ENCODE data around the gene MEIS2. TPM values are rescaled to one million over a fixed set of nuclear protein-coding genes. Genes with fewer than 3 reads are reported as not detected.

Gene MEIS2
- total RNA-seq, 1 experiment from 2014 or later: 9.3 TPM

- Histone ChIP-seq H3K4me3 (ENCODE audit: low read depth, low read length, poor library complexity, severe bottlenecking) (no peak overlapping the region), H3K4me1 (ENCODE audit: insufficient read depth, low read length, poor library complexity, severe bottlenecking) (no peaks in the 10 kb centered on the region), H3K9me3 (ENCODE audit: low read depth, low read length, poor library complexity, severe bottlenecking) (no peaks in the 10 kb centered on the region), H3K27ac (ENCODE audit: low read depth, low read length, poor library complexity, severe bottlenecking) (no peak overlapping the region), H3K36me3 (ENCODE audit: insufficient read depth, low read length, poor library complexity, severe bottlenecking) (no peaks in the 10 kb centered on the region), H3K27me3 (replicated peaks; ENCODE audit: insufficient read depth, low read depth, low read length, poor library complexity) (no peaks in the 10 kb centered on the region)
- POLR2A ChIA-PET (ENCODE audit: low non-redundant PET): interaction anchor here (0.6 kb wide), 1 partner anchor 85 kb away, joined by 4 read pairs; no protein-coding TSS in a partner anchor
- no TSS peak for BruUV-seq (replicated peaks)
- CTCF ChIA-PET: no interaction called here
- DNase-seq (ENCODE audit: low spot score): no peak
- TF ChIP-seq, protein P1, sequence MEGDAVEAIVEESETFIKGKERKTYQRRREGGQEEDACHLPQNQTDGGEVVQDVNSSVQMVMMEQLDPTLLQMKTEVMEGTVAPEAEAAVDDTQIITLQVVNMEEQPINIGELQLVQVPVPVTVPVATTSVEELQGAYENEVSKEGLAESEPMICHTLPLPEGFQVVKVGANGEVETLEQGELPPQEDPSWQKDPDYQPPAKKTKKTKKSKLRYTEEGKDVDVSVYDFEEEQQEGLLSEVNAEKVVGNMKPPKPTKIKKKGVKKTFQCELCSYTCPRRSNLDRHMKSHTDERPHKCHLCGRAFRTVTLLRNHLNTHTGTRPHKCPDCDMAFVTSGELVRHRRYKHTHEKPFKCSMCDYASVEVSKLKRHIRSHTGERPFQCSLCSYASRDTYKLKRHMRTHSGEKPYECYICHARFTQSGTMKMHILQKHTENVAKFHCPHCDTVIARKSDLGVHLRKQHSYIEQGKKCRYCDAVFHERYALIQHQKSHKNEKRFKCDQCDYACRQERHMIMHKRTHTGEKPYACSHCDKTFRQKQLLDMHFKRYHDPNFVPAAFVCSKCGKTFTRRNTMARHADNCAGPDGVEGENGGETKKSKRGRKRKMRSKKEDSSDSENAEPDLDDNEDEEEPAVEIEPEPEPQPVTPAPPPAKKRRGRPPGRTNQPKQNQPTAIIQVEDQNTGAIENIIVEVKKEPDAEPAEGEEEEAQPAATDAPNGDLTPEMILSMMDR (conservative IDR thresholded peaks at IDR 0.05; ENCODE audit: low read depth, low read length): no peak
- TF ChIP-seq EZH2 (IDR thresholded peaks at IDR 0.05; ENCODE audit: borderline replicate concordance, low read depth, low read length, poor library complexity, severe bottlenecking): no peak
- intact Hi-C loops (cut with micrococcal nuclease; ENCODE audit: unreplicated experiment): no loop called here
Observed at GRCh38 chr15:36996538-36997181, 103.7 kb downstream of the MEIS2 start.

DNA sequence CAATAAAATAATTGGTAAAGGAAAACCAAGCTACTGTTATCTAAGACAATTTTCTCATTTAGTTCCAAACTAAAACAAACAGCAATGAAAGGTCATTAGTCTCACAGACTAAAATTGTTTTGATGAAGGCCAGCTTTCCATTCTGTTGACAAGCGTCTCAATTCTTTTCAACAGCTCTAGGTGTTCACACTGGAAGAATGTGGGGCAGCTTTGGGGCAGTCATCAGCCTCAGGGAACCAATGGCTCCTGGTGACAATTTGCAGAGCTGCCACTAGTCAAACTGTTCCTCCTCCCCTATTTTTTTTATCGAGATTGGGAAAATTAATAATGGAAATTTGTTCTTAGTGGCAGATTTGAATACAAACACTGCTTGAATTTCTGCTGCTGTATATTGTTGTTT lies 104.2 kb downstream of the MEIS2 start:
- no peaks in the 10 kb centered on the region for H3K4me1 ChIP-seq (ENCODE audit: insufficient read depth, low read length, poor library complexity, severe bottlenecking)
- intact Hi-C loops (cut with micrococcal nuclease; ENCODE audit: unreplicated experiment): no loop called here
- no peaks in the 10 kb centered on the region for H3K27me3 ChIP-seq (replicated peaks; ENCODE audit: insufficient read depth, low read depth, low read length, poor library complexity)
- no peaks in the 10 kb centered on the region for H3K9me3 ChIP-seq (ENCODE audit: low read depth, low read length, poor library complexity, severe bottlenecking)
- TF ChIP-seq, protein P1 (conservative IDR thresholded peaks at IDR 0.05; ENCODE audit: low read depth, low read length): no peak
- no peak for TF ChIP-seq EZH2 (IDR thresholded peaks at IDR 0.05; ENCODE audit: borderline replicate concordance, low read depth, low read length, poor library complexity, severe bottlenecking)
- CTCF ChIA-PET: no interaction called here
- no peak overlapping the region for H3K27ac ChIP-seq (ENCODE audit: low read depth, low read length, poor library complexity, severe bottlenecking)
- H3K4me3 ChIP-seq (ENCODE audit: low read depth, low read length, poor library complexity, severe bottlenecking): no peak overlapping the region
- POLR2A ChIA-PET (ENCODE audit: low non-redundant PET): no interaction called here
- no peaks in the 10 kb centered on the region for H3K36me3 ChIP-seq (ENCODE audit: insufficient read depth, low read length, poor library complexity, severe bottlenecking)
- DNase-seq (ENCODE audit: low spot score): no peak
- BruUV-seq (replicated peaks): no TSS peak

GRCh38 chr15:36994790-36995189 lies 105.6 kb downstream of the MEIS2 start:
- intact Hi-C loops (cut with micrococcal nuclease; ENCODE audit: unreplicated experiment): no loop called here
- H3K27ac ChIP-seq (ENCODE audit: low read depth, low read length, poor library complexity, severe bottlenecking): no peak overlapping the region
- POLR2A ChIA-PET (ENCODE audit: low non-redundant PET): no interaction called here

More at GRCh38 chr15:36994790-36995189, 105.6 kb downstream of the MEIS2 start:
- Histone ChIP-seq H3K9me3 (ENCODE audit: low read depth, low read length, poor library complexity, severe bottlenecking) (no peaks in the 10 kb centered on the region), H3K36me3 (ENCODE audit: insufficient read depth, low read length, poor library complexity, severe bottlenecking) (no peaks in the 10 kb centered on the region), H3K27me3 (replicated peaks; ENCODE audit: insufficient read depth, low read depth, low read length, poor library complexity) (no peaks in the 10 kb centered on the region), H3K4me1 (ENCODE audit: insufficient read depth, low read length, poor library complexity, severe bottlenecking) (no peaks in the 10 kb centered on the region), H3K4me3 (ENCODE audit: low read depth, low read length, poor library complexity, severe bottlenecking) (no peak overlapping the region)
- TF ChIP-seq EZH2 (IDR thresholded peaks at IDR 0.05; ENCODE audit: borderline replicate concordance, low read depth, low read length, poor library complexity, severe bottlenecking): no peak
- TF ChIP-seq, protein P1 (conservative IDR thresholded peaks at IDR 0.05; ENCODE audit: low read depth, low read length): no peak
- DNase-seq (ENCODE audit: low spot score): no peak
- CTCF ChIA-PET: no interaction called here
- no TSS peak for BruUV-seq (replicated peaks)

All from A673 (cell line).